Renal cortical epithelial cell (primary cell): ENCODE results near the gene LSM12. TPM values are rescaled to one million over a fixed set of nuclear protein-coding genes. Genes with fewer than 3 reads are reported as not detected.
"Not testable (repeated sequence)": the region's sequence is repeated elsewhere in the genome, so short reads cannot be mapped to it uniquely, and the experiment has no call there.

Experiments used
- DNase-seq: peaks from one replicate; pipeline ENCODE4 v3.0.0-alpha.2; 2011; ENCODE audit warnings: low read depth
- total RNA-seq: library from RNA; depleted of rRNA; stranded (reverse); fragments of >200 nt; gene quantifications from 2 replicates; pipeline ENCODE4 v1.2.3, GENCODE V29; 2014

The LSM12 gene
- total RNA-seq, 1 donor from 2014 or later = 30.3 TPM

GRCh38 chr17:44044071-44044470, 22.4 kb downstream of the LSM12 start:
- peak; percentile 35 for DNase-seq

DNA sequence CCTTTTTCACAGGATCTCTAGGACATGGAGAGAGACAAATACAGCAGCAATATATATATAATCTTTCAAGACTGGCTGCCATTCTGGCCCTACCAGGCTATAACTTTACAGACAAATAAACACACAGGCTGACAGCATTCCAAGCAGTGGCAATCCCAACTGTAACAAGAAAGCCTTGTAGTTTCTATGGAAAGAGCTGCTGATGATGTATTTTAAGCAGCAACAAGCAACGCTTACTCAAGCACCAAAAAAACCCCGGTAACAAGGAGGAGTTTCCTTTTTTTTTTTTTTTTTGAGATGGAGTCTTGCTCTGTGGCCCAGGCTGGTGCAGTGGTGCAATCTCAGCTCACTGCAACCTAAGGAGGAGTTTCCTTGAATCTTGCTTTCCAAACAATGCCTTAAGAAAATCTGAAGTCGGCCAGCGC, 23.2 kb downstream of the LSM12 start:
- DNase-seq = no peak

DNA sequence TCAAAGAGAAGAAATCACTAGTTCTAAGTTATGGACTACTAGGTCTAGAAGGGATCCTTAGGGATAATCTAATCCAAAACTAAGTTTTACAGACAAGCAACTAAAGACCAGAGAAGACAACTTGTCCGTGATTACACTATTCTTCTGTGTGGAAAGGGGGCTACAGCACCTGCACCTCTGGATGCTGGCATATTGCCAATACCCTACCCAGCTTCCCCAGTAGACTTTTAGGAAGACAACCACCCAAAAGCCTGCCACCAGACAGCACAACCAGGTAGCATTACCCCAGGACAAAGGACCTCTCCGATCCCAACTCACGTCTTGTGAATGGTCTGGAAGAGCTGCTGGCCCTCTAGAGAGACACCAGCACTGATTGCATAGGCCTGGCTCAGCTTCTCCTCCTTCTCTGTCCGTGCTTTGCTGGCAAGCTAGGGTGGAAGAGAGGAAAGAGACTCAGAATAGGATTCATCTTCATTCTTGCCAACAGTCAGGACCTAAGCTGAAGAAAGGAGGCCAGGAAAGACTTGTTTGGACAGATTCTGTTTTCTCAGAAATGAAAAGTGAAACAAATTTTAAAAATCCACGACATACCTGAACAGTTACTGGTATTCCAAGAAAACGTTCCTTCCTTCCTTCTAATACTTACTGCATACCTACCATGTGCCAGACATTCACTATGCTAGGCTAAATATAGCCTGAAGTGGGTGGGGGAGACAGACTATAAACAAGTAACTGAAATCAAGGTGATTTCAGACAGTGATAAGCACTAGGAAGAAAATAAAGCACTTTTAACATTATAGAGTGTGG, 26.4 kb downstream of the LSM12 start:
- peak; percentile 23 for DNase-seq

DNA sequence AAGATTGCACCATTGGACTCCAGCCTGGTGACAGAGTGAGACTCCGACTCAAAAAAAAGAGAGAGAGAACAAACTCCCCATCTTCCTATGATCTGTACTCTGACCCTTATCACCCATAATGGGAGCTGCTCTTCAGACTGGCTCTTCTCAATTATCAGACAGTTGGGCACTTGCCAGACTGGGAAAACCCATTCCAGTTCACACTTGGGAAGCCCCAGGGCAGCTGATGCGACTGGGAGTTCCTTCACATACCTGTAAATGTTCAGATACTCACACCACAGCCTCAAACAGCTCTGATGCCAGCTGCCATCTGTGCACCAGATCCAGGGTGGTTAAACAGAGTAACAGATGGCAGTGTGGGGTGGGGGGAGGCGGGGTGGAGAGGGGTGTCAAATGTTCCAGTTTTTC, 27.9 kb downstream of the LSM12 start:
- peak; percentile 16 for DNase-seq

DNA sequence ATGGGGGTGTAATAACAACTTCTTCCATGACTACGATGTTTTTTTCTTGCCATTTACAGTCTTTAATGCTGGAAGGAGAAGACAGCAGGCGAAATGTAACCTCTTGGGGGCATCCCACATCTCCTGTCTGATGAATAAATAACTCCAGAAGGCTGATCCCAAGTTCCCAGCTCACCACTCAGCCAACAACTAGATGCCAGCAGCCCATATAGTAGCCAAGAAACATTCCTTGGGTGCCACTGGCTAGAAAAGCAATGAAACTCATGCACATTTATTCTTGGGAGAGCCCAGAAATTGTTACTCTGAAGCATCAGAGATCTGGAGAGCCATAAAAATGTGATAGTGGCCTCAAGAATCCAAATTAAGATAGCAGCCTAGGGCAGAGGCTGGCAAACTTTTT, 29.0 kb downstream of the LSM12 start:
- DNase-seq = no peak

- not testable (repeated sequence) for DNase-seq
Observed at GRCh38 chr17:44034688-44035087, 31.8 kb downstream of the LSM12 start.

DNA sequence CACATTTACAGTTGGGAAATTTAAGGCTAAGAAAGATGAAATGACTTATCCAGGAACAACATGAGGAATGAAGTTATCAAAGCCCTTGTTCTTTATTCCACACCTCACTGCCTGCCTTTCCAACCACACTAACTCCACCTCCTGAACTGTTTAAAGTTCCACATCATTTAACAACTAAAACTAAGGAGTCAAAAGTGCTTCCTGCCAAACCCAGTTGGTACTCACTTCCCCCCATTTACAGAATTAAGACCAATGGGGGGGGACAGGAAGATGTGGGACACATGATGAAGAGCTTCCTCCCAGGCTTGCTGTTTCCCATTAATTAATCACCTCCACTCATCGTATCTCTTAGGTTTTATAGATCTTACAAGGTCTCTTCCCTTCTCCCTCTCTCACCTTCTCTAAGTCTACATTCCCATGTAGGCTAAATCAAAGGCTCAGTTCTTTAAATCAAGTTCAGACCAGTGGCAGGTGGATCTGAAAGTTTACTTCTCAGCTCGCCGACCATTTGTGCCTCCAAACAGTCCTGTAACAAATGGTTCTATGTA, 32.5 kb downstream of the LSM12 start:
- DNase-seq = peak; percentile 69

- DNase-seq = no peak
Observed at GRCh38 chr17:44030482-44030881, 36.0 kb downstream of the LSM12 start.

GRCh38 chr17:44029736-44030135, 36.7 kb downstream of the LSM12 start:
- no peak for DNase-seq

- no peak for DNase-seq
Observed at GRCh38 chr17:44024853-44025252, 41.6 kb downstream of the LSM12 start.

DNA sequence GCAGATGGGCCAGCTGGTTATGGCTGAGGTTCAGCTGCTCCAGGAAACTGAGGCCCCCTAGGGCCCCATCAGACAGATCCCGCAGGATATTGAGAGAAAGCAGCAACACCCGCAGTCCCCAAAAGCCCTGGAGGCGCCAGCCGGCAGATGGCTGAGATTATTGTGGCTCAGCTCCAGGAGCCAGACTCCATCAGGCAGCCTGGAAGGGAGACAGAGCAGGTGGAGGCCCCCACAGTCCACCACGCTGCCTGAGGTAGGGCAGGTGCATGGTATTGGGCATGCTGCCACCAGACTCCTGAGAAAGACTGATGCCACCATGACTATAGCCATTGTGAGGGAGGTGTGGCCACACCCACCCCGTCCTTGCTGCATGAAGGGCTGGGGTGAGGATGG, 42.2 kb downstream of the LSM12 start:
- DNase-seq = no peak

DNA sequence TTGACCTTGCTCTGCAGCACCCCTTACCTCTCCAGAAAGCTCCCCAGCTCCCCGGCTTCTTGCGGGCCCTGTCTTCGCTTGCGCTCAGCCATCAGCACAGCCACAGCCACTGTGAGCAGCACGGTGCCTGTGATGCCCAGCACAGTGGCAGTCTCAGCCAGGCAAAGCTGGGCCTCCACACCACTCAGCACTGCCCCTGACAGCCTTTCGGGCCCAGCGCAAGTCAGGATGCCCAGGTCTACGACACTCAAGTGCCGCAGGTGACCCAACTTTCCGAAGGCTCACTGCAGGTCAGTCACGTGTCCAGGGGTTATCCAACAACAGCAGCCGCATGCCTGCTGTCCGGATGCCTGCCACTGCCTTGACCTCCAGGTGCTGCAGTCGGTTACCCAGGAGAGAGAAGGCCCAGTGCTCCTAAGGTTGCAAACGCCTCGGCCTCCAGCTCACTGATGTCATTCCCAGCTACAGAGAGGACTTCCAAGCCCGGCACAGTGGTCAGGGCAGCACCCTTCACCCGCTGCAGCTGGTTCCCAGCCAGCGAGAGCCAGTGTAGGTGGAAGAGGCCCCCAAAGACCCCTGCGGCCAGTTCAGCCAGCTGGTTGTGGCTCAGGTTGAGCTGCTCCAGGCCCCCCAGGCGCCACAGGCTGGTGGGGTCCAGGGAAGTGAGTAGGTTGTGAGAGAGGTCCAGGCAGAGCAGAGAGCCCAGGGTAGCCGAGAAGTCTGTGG, 42.8 kb downstream of the LSM12 start:
- no peak for DNase-seq

GRCh38 chr17:44022246-44022645, 44.2 kb downstream of the LSM12 start:
- DNase-seq = no peak

- DNase-seq = not testable (repeated sequence)
Observed at GRCh38 chr17:44021227-44021626, 45.2 kb downstream of the LSM12 start.

GRCh38 chr17:44014437-44015172, 51.9 kb downstream of the LSM12 start, which contains the start of gene TMEM101:
Gene TMEM101, minus strand, starts transcription at chr17:44014963. Its CDS starts 11 bp downstream, at chr17:44014952.
- DNase-seq = peak; percentile 83

GRCh38 chr17:44014133-44014436, 52.4 kb downstream of the LSM12 start:
- DNase-seq = no peak

DNA sequence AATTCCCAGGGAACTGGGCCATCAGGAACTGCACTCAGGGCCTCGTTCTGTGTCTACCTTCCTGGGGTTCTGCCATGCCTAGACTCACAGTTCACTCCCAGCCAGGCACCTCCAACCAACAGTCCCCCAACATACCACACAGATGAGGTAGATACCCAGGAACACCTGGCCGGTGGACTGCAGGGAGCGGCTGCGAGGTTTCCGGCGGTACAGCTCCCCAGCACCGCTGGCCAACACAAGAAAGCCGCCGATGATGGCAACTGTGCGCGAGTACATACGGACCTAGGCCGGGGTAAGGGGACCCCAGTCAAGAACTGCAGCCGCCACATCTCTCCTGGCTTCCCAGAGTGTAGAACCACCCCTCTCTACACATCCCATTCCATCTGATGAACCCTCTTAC, 53.6 kb downstream of the LSM12 start:
- DNase-seq = no peak

- no peak for DNase-seq
Observed at GRCh38 chr17:44012391-44012790, 54.1 kb downstream of the LSM12 start.

DNA sequence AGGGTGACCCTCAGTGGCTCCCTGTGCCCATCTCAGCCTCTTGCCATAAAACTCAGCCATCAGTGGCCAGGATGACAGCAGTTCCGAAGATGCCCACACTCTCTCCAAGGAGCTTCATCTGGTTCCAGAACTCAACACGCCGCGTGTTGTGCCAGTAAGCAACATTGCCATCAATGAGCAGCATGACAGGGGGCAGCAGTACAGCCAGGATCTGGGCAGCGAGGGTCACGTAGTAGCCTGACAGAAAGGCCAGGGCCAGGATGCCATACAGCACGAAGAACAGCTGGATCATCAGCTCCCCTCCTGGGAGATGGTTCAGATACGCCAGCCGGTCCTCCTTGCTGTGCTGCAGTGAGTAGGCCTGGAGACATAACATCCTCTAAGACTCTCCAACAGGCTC, 54.6 kb downstream of the LSM12 start:
- DNase-seq = no peak

DNA sequence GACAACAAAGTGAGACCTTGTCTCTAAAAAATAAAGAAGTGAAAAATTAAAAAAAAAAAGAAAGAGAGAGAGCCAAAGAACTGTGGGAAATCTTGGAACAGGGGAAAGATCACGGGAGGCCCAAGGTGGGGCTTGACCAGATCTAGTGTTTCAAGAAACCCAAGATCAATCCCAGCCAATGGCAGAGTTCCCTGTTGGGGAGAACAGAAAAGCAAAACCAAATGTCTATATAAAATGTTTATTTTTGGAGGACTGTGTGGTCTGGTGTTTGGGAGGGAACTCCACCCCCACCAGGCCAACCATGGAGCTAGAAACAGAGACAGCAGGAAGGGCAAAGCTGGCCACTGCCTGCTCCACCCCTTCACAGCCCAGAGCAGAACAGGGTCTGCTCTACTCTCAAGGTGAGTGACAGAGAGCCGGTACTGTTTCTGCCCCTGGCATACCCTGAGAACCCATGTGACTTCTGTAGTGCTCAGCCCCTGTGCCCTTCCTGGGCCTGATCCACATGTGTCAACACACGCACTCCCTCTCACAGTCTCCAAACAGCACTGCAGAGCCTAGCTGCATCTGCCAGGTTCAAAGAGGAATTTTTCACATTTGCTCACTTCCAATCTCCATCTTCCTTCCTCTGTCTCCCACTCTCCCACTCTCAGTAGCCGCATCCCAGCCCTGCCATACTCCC, 55.4 kb downstream of the LSM12 start:
- DNase-seq = no peak

- no peak for DNase-seq
Observed at GRCh38 chr17:44008205-44008909, 58.1 kb downstream of the LSM12 start.
